HG03457 (cell line): ENCODE results near the gene WWP2.

Experiments
- ATAC-seq: cut with Tn5 transposase; IDR thresholded peaks from one replicate; pipeline ENCODE4 v1.9.1; 2021; ENCODE audit warnings: moderate number of reproducible peaks; ENCODE audit not compliant: unreplicated experiment

Gene WWP2

GRCh38 chr16:69888005-69888590 lies 126.0 kb downstream of the WWP2 start:
- no peak for ATAC-seq

- no peak for ATAC-seq
These were observed 127.3 kb downstream of the WWP2 start for GRCh38 chr16:69889295-69889964.

DNA sequence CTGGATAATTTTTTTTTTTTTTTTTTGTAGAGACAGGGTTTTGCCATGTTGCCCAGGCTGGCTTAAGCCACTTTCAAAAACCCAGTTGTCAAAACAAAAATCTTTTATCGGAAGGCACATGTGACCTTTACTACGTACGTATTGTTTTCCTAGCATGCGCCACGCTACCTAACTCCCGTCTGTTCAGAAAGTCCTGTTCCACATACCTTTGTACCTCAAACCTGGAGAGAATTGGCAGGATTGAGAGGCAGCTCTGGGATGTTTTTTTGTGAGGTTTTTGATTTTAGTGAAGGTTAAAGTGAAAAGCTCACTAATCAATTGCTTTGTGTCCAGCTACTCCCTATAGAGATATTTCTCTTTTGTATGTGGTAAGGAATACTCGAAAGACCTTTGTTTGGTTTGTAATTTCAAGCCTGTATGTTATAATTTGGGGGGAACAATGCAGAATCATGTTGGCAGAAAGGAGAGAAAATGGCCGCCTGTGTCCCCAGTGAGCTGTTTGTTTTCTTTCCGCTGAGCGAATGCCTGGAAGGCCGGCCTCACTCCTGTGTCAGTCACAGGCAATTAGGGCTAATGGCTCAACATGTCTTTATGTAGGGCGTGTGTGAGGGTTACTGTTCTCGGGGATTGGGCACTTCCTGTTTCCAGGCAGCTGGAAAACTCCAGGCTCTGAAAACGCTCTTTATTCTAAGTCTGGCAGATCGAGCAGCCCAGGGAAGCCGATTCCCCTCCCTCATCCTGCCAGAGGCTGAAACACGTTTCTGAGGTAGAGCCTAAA lies 128.2 kb downstream of the WWP2 start:
- ATAC-seq: no peak

- ATAC-seq: no peak
These were observed 128.8 kb downstream of the WWP2 start for GRCh38 chr16:69890892-69891282.

- no peak for ATAC-seq
These were observed 130.2 kb downstream of the WWP2 start for GRCh38 chr16:69892378-69892777.

DNA sequence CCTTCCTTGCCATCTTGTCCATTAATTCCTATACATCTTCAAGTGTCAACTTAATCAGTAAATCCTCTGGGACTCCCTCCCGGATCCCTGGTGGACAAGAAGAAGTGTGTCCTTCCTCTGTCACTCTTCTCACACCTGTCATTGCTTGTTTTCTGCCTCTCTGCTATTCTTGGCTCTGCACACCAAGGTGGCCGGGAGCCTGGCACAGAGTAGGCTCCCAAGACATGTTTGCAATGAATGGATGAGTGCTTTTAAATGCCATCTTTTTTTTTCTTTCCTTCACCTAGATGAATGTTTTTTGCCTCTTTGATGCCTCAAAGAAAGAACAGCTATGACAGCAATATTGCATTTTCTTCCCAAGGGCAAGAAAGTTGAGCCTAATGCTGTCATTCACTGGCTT lies 131.0 kb downstream of the WWP2 start:
- no peak for ATAC-seq

DNA sequence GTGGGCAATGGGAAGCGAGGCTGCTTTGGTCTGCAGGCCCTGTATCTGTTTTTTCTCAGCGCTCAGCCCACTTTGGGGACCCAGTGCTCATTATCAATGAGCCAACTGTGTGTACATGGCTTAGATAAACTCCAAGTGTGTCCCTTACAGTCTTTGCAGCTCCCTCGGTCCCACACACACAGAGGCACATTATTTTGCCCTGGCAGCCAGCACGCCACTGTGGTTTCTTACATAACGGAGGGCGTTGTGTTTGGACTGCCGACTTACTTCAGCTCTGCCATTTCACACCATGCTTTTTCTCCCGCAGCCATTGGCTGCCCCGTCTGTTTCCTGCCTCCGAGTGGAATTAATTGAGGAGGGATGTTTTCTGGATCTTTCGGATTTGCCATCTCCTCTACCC lies 132.5 kb downstream of the WWP2 start:
- ATAC-seq: no peak

- ATAC-seq: no peak
These were observed 141.8 kb downstream of the WWP2 start for GRCh38 chr16:69903865-69904415.

DNA sequence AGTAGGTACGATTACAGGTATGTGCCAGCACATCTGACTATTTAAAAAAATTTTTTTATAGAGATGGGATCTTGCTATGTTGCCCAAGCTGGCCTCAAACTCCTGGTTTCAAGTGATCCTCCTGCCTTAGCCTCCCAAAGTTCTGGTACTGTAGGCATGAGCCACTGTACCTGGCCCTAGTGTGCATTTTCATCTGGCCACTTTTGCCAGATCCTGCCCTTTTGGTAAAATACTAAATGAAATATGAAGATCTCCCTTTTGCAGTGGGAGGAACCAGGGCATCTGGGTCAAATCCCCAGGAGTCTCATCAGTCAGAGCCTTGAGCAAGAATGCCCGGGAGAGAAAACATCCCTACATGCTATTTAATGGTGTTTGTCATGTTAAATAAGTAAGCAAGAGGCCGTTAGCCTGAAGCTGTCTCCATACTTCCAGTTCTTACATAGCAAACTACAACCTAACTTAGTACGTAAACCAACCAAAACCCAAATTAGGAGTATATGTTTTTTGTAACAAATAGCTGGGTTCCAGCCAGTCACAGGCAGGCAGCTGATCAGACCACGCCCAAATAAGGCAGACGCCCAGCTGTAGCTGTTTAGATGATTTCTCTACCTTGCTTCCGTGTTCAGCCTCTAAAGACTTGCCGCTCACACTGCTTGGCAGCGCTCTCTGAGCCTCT lies 142.5 kb downstream of the WWP2 start:
- no peak for ATAC-seq

DNA sequence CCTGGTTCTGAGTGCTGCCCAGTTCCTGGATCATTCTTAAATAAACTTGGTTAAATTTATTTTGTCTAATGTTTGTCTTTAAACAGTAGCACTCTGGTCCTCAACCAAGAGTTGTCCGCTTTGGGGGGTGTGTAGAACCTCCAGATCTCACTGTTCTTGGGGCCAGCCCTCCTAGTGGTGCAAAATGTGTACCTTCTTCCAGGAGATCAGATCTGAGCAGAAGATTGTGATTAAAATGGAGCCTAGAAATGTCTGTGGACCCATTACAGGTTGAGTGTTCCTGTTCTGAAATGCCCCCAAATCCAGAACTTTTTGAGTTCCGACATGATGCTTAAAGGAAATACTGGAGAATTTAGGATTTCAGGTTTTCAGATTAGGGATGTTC lies 143.0 kb downstream of the WWP2 start:
- no peak for ATAC-seq

- ATAC-seq: no peak
These were observed 144.8 kb downstream of the WWP2 start for GRCh38 chr16:69906838-69907401.

- ATAC-seq: no peak
These were observed 146.9 kb downstream of the WWP2 start for GRCh38 chr16:69909043-69909442.

- no peak for ATAC-seq
These were observed 147.6 kb downstream of the WWP2 start for GRCh38 chr16:69909760-69910159.

- no peak for ATAC-seq
These were observed 148.8 kb downstream of the WWP2 start for GRCh38 chr16:69910964-69911363.

DNA sequence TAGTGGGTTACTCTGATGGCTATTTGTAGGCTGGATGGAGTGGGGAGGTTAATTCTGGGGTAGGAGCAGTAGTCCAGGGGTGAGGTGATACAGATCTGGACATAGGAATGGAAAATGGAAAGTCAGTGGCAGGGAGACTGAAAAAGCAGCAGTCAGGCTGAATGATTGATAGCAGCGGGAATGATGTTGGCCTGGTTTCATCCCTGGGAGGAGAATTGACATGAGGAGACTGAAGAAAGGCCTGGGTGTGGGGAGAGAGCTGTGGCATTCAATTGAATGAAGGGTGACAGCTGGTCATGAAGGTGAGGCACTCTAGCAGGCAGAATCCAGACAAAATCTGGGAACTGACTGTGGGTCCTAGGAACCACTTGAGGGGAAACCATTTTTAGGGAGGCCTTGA lies 154.3 kb downstream of the WWP2 start:
- no peak for ATAC-seq

GRCh38 chr16:69917311-69917710 lies 155.2 kb downstream of the WWP2 start:
- no peak for ATAC-seq

DNA sequence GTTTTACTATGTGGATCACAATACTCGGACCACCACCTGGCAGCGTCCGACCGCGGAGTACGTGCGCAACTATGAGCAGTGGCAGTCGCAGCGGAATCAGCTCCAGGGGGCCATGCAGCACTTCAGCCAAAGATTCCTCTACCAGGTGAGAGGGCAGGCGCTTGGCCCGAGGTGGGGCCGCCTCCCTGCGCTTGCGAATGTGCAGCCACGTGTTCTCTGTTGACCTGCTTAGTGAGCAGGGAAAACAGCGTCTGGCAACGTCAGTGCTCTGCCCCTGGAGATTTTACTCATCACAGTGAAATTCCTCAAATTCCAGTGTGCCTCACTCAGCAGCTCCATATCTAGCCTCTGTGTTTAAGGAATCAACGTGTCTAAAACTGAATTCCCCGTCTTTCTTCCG lies 155.6 kb downstream of the WWP2 start:
- ATAC-seq: no peak

- ATAC-seq: no peak
These were observed 156.1 kb downstream of the WWP2 start for GRCh38 chr16:69918241-69918640.

GRCh38 chr16:69921127-69921526 lies 159.0 kb downstream of the WWP2 start:
- ATAC-seq: no peak

GRCh38 chr16:69922200-69922599 lies 160.1 kb downstream of the WWP2 start:
- ATAC-seq: no peak
